ENCODE data around the gene GCNA. TPM values are rescaled to one million over a fixed set of nuclear protein-coding genes. Genes with fewer than 3 reads are reported as not detected.

Gene GCNA
- total RNA-seq, 1 experiment from 2014 or later, result 0.98 TPM

DNA sequence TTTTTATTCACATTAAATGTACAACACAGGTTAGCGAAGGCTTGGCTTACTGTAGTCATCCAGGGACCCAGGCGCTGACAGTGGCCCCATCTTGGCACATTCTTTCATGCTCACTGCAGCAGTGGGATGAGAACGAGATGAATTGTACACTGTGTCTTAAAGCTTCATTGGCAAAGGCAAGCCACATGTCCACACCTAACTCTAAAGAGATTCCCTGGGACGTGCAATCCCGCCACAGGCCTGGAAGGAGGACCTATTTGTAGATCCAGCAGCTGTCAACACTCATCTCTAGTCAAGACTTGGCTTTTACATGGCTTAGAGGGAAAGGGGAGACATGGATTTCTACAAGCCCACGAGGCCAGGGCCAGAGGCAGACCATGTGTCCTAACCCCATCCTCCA, 56.1 kb downstream of the GCNA start:
- Histone ChIP-seq H3K4me3 (replicated peaks in 1 of 2; ENCODE audit: low read depth in 1 of 2, low read length in 2 of 2) (no peak overlapping the region), H3K36me3 (ENCODE audit: control insufficient read depth in 1 of 2, insufficient read depth in 2 of 2, low read length in 2 of 2) (no peaks in the 10 kb centered on the region), H2AFZ (ENCODE audit: low read depth, low read length, poor library complexity, severe bottlenecking) (no peak overlapping the region), H3K79me2 (ENCODE audit: insufficient read depth, low read length) (no peaks in the 10 kb centered on the region), H3K4me1 (ENCODE audit: control insufficient read depth in 1 of 2, insufficient read depth in 2 of 2, low read length in 2 of 2) (no peaks in the 10 kb centered on the region), H3K9ac (ENCODE audit: low read length) (no peak overlapping the region), H3K27me3 (ENCODE audit: insufficient read depth, low read length) (no peaks in the 10 kb centered on the region), H3K27ac (ENCODE audit: low read depth, low read length) (no peak overlapping the region), H3K4me2 (ENCODE audit: low read length) (no peak overlapping the region), H3K9me2 (ENCODE audit: insufficient read depth) (no peaks in the 10 kb centered on the region), H4K20me1 (ENCODE audit: insufficient read depth) (no peaks in the 10 kb centered on the region), H3K9me3 (ENCODE audit: control insufficient read depth in 1 of 2, insufficient read depth in 1 of 2, low read depth in 1 of 2, low read length in 2 of 2) (no peaks in the 10 kb centered on the region)
- no peak for DNase-seq (ENCODE audit: low read depth, low spot score)
- no peak for ATAC-seq
- no TSS peak for BruUV-seq (replicated peaks)
- ChIA-PET POLR2A (no interaction called here), CTCF (no interaction called here), RAD21 (ENCODE audit: low non-redundant PET in 1 of 2, low total read pairs in 2 of 2, uncharacterized antibody in 2 of 2, unreplicated experiment in 2 of 2) (no interaction called here)
- intact Hi-C loops (cut with micrococcal nuclease), result no loop called here
- no peak for TF ChIP-seq ATF3 (IDR thresholded peaks at IDR 0.05)
- TF ChIP-seq POLR2AphosphoS5 (IDR thresholded peaks at IDR 0.05; ENCODE audit: low read depth, low read length), result no peak
- TF ChIP-seq EGR1 (IDR thresholded peaks at IDR 0.05; ENCODE audit: low read depth), result no peak
- no peak for TF ChIP-seq SIN3A (IDR thresholded peaks at IDR 0.05; ENCODE audit: low read depth)
- no peak for TF ChIP-seq MAX (IDR thresholded peaks at IDR 0.05)
- TF ChIP-seq ZNF274 (IDR thresholded peaks at IDR 0.05; ENCODE audit: low read depth, low read length), result no peak
- no peak for TF ChIP-seq SP1 (IDR thresholded peaks at IDR 0.05; ENCODE audit: low read depth)
- TF ChIP-seq JUND (IDR thresholded peaks at IDR 0.05), result no peak
- no peak for TF ChIP-seq TCF7L2 (IDR thresholded peaks at IDR 0.05; ENCODE audit: borderline replicate concordance, extremely low read depth, insufficient read depth, insufficient read length)
- TF ChIP-seq, protein P1, sequence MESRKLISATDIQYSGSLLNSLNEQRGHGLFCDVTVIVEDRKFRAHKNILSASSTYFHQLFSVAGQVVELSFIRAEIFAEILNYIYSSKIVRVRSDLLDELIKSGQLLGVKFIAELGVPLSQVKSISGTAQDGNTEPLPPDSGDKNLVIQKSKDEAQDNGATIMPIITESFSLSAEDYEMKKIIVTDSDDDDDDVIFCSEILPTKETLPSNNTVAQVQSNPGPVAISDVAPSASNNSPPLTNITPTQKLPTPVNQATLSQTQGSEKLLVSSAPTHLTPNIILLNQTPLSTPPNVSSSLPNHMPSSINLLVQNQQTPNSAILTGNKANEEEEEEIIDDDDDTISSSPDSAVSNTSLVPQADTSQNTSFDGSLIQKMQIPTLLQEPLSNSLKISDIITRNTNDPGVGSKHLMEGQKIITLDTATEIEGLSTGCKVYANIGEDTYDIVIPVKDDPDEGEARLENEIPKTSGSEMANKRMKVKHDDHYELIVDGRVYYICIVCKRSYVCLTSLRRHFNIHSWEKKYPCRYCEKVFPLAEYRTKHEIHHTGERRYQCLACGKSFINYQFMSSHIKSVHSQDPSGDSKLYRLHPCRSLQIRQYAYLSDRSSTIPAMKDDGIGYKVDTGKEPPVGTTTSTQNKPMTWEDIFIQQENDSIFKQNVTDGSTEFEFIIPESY (IDR thresholded peaks at IDR 0.05; ENCODE audit: extremely low read depth, insufficient replicate concordance, low read length), result no peak
- TF ChIP-seq ZFX (IDR thresholded peaks at IDR 0.05), result no peak
- no peak for TF ChIP-seq CBX3 (IDR thresholded peaks at IDR 0.05; ENCODE audit: low read depth)
- no peak for TF ChIP-seq CEBPB (IDR thresholded peaks at IDR 0.05; ENCODE audit: low read depth)
- no peak for TF ChIP-seq REST (IDR thresholded peaks at IDR 0.05; ENCODE audit: low read depth)
- TF ChIP-seq CTCF (IDR thresholded peaks at IDR 0.05 in 2 of 3, conservative IDR thresholded peaks at IDR 0.05 in 1 of 3; ENCODE audit: borderline replicate concordance in 1 of 3, insufficient read depth in 1 of 3, low read depth in 2 of 3, low read length in 2 of 3), result no peak
- no peak for TF ChIP-seq ELF1 (IDR thresholded peaks at IDR 0.05; ENCODE audit: borderline replicate concordance, low read depth)
- no peak for TF ChIP-seq SRF (IDR thresholded peaks at IDR 0.05; ENCODE audit: low read depth)
- TF ChIP-seq RAD21 (IDR thresholded peaks at IDR 0.05; ENCODE audit: low read depth), result no peak
- no peak for TF ChIP-seq EZH2phosphoT487 (IDR thresholded peaks at IDR 0.05; ENCODE audit: borderline replicate concordance)

All from HCT116 (cell line).